Dedifferentiated amniotic fluid mesenchymal stem cell (primary cell): ENCODE data around the gene OSBPL3.
A peak's percentile ranks its signal among the peaks of the same experiment; 100 is the strongest.

Experiments
- DNase-seq: peaks from one replicate; pipeline ENCODE4 v3.0.0-alpha.2; 2016; ENCODE audit errors: extremely low spot score

OSBPL3 gene

GRCh38 chr7:24864214-24864817 lies 115.7 kb downstream of the OSBPL3 start:
- DNase-seq, result no peak

DNA sequence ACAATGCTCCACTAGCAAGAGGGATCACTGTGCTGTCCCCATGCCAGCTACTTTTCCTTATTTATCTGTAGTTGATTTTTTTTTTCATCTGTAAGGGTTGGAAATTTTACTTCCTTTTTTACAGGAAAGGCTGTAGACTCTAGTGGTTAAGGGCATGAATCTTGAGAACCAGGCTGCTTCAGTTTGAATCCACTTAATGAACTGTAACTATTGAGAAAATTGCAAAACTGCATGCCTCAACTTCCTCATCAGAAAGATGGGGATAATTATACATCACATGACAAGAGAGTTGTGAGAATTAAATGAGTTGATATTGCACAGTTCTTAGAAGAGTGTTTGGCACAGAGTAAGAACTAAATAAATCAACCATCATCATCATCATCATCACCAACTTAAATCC lies 116.4 kb downstream of the OSBPL3 start:
- no peak for DNase-seq

DNA sequence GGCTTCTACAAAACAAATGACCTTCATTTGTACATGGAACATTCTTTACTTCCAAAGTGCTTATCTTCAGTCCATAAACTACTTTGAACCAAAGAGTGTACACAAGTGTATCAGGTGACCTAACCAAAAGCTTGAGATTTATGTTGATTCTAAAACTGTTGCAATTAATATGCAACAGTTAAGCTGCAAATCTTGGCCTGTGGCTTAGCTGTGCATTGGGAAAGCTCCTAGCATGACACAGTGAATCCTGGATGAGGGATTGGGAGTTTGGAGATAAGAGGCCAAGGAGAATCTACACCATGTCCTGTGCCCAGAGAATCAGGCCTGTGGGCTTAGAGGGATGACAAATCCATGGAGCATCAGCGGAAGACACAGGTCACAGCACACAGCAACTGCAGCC lies 117.5 kb downstream of the OSBPL3 start:
- DNase-seq, result no peak

DNA sequence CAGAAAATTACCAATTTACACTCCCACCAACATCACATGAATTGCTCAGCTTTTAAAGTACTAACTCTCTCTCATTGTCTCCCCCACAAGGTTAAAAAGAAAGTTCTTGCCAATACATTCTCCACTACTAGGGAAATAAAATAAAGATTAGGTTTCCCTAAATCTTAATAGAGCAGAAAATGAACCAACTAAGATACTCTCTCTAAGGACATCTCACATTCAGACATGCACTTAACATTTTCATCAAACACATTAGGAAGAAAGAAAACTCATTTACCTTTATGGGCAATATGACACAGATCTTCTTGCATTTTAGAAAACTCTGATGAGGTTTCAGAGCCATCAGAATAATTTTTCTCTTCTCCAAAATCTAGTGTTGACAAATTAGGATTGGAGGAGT lies 118.6 kb downstream of the OSBPL3 start:
- no peak for DNase-seq

GRCh38 chr7:24860611-24861010 lies 119.4 kb downstream of the OSBPL3 start:
- no peak for DNase-seq

DNA sequence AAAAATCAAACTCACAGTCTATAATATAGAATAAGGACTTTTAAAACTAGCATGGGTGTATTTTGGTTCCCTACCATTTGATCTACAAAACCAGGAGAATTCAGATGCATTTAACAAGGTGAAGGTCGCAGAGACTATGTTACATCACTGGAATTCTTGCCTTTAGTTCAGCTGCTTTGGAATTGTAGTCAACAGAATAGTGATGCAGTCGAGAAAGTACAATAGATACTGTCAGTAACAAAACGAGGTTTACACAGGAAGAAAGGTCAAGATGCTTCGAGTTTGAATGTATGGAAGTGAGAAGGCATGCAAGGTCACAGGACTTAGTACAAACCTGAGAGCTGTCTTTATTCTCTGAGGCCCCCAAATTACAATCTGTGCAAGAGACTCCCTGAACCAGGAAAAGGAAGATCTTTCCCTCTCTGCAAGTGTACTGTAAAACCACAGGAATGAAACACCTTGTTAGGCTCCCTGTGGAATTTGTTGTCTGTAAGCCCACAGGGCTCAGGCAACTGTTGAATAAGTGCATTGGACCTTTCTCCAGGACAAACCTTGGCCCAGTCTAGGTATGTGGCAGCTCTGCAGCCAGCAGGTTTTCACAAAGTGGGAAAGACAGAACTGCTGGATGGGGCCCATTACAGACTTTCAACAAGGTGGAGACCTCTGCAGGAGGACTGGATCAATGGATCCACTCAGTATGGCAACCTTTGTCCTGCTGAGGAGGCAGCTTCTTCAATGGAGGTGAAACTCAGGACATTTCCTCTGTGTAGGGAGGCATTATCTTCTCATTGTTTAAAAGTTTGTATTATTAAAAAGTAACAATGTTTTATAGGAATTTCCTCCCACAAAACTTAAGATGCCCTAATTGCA lies 121.6 kb downstream of the OSBPL3 start:
- no peak for DNase-seq

GRCh38 chr7:24857623-24858022 lies 122.4 kb downstream of the OSBPL3 start:
- DNase-seq, result no peak

GRCh38 chr7:24854866-24855265 lies 125.1 kb downstream of the OSBPL3 start:
- DNase-seq, result peak; percentile 28

GRCh38 chr7:24851786-24852185 lies 128.2 kb downstream of the OSBPL3 start:
- DNase-seq, result no peak

DNA sequence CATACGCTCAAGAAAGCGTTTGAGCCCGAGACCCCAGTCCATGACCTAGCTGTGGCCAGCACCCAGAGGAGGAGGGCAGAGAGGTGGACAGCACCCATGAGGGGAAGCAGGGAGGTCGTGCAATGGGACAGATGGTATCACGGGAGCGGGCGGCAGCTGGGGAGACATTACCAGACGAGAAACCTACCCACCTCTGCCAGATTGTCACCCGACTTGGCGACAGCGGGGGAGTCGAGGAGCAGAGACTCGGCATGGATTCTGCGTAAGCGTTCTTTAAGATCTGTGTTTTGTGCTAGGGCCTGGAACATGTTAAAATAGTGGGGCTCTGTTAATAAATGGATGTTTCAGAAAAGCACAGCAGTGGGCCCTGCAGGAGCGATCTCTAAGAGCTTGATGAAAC lies 131.1 kb downstream of the OSBPL3 start:
- DNase-seq, result no peak

DNA sequence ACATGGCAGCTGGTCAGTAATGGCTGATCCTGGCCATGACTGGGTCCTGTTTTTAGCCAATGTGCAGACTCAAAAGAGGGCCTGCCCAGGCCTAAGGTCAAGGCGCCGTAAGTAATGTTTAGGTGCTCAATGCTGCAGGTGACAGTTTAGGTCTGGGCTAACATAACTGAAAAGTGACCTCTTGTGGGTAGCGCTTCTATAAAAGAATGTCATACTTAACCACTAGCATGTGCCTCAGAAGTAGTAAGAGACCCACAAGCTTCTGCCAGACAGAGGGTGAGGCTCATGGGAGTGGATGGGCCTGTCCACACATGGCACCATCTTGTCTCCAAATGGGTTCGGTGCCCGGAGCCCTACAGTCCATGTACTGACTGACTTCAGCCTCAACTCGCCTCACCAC lies 132.2 kb downstream of the OSBPL3 start:
- DNase-seq, result no peak

- no peak for DNase-seq
These were observed 136.1 kb downstream of the OSBPL3 start for GRCh38 chr7:24843821-24844434.

DNA sequence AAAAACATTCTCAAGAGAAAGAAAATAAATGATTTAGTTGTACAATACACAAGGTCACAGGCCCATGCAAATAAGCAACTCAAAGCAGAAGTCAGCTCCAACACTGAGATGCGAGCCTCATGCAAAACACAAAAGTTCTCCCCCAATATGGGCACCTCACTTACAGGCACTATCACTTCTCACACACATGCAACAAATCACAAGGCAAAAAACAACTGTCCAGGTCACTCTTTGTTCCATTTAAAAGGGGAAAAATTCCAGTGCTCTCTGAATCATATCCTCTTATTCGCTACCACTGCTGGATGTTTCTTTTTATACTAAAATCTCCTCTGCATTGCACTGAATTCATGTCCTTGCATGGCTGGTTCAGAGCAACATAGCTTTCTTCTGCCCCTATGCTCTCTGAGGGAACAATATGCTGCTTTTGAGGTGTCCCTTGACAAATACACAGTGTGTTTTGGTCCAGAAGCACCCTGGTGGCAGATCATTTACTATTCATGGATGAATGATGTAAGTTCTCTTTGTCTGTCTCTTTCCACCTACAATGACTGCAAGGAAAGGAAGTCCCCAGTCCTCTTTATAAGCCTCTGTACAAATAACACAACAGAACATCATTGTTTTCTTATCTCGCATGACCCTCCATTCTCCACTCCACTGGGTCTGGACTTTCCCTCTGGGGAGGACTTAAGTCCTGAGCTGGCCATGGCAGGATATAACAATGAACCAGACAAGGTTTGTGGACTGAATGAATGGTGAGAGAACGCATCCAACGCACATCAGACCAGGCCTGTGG lies 137.3 kb downstream of the OSBPL3 start:
- no peak for DNase-seq

DNA sequence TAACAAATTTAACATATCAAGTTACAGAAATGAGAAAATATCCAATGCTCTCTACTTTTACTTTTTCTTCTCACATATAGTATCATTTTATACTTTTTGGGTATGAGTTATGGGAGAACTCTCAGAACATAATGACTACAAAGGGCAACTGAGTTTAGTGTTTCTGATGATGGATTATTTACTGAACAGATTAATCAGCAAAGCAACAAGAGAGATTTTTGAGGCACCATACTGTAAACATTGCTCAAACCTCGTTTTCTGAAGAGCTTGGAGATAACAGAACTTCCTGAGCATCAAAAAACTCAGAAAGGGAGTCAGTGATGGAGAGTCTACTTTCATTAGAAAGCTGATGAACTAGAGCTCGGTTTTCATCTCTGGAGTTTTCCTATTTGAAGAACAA lies 137.9 kb downstream of the OSBPL3 start:
- no peak for DNase-seq

- no peak for DNase-seq
These were observed 139.4 kb downstream of the OSBPL3 start for GRCh38 chr7:24840563-24840962.

GRCh38 chr7:24836084-24836483 lies 143.9 kb downstream of the OSBPL3 start:
- DNase-seq, result no peak

DNA sequence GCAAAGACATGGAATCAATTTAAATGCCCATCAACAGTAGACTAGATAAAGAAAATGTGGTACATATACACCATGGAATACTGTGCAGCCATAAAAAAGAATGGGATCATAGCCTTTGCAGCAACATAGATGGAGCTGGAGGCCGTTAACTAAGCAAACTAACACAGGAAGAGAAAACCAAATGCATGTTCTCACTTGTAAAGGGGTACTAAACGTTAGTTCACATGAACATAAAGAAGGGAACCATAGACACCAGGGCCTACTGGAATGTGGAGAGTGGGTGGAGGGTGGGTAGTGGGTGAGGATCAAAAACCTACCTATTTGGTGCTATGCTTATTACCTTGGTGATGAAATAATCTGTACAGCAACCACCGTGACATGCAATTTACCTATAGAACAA lies 144.3 kb downstream of the OSBPL3 start:
- DNase-seq, result no peak

- no peak for DNase-seq
These were observed 145.7 kb downstream of the OSBPL3 start for GRCh38 chr7:24834128-24834798.

DNA sequence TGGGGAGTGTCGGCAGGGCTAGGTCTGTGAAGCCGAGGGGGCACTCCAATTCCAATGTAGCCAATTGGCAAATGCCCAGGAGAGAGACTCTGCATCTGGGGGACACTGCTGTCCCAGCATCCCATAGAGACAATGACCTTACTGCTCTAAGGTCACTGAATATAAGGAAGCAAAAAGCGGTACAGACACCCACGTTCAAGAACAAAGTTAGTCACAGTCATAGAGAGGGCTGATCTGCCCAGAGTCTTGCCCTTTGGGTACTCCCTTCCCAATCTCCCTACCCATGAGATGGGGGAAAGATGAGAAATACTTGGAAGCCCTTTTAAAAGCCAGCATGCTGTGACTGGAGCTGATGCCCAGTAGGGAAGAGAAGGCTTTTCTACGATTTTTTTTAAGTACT lies 146.4 kb downstream of the OSBPL3 start:
- DNase-seq, result no peak

DNA sequence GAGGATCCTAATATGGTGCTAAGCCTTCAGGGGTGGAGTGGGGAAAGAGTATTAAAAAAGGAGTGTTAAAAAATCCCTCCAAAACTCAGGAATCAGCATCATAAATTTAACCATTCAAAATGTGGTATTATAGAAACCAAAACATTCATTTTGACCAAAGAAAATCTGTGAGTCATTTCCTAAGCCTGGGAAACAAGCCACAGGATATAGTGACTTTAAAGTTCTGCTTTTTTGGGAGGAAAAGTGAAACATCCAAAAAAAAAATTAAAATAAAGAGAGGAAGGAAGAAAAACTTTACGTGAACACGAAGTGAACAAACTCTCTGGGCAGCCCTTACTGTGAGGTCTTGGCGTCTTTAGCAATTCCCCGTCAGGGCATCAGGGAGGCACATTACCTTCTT lies 148.7 kb downstream of the OSBPL3 start:
- DNase-seq, result no peak

DNA sequence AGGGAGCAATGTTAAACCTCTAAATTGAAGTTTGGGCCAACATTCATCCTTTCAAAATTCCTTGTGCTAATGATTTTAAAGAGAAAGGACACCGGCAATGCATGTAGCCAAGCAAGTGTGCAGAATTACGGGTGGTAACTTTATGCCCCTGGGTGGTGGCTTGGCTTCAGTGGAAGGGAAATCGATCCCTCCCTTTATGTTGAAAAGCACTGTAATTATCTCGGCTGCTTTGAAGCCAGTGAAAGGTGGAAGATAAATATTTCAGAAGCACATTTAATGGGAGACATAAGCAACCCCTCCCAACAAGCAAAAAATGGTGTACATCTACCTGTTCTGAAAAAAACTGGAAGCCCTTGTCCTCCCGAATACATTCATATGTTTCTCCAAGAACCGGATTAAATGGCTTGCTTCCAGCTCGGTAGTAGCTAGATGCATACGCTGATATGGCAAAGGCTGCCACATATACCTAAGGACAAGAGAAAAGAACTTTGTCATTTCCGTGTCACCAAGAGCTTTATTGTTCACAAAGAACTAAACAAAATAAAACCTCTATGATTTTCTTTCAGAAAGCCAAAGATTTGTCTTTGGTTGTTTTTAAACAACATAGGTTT lies 149.4 kb downstream of the OSBPL3 start:
- no peak for DNase-seq
